ENCODE results near the gene CFAP74.

CFAP74 gene

DNA sequence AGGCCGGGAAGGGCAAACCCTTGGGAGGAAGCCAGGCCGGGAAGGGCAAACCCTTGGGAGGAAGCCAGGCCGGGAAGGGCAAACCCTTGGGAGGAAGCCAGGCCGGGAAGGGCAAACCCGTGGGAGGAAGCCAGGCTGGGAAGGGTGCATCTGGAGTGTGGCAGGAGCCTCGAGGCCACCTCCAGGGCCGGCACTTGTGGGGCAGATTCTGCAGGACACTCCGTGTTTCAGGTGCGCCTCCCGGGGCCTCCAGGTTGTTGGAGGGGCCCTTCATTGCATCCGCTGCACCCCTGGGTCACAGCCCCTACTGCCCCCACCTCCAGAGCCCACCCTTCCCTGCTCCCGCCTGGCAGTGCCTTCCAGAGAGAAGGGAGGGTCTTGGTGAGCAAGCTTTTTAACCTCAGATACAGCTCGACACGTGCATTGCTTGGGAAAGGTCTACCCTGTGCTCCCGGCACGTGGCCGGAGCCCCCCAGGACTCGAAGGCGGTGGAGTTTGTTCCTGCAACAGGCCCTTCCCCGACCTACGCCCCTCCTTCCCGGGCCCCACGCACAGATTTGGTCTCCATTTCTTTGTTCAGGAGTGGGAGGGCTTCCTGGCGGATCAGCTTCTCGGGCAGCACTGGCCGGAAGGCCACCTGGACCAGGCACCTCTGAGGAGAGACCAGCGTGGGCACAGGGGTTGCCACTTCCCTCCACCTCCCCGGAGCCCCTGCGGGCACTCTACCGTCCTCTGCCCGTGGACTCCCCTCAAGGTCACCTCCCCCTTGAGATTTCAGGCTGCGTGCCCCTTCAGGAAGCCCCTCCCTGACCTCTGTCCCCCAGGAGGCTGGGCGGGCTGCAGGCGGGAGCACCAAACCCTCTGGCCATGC is 75.1 kb downstream of the CFAP74 start:
- no peak for DNase-seq (ENCODE audit: low read depth)

DNA sequence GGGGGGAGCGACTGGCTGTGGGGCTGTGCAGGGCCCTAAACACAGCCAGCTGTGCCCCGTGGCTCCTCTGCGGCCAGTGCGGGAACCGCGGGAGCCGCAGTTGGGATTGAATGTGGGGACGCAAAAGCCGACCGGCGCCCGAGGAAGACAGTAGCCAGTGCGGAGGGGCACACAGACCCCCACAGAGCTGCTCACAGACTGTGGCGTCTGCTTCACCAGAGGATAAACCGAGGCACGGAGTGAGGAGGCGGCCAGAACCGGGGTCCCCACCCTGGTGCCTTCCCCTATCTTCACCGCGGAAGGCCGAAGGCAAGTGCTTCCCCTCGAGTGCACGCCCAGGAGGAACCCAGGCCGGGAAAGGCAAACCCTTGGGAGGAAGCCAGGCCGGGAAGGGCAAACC is 75.8 kb downstream of the CFAP74 start:
- no peak for DNase-seq (ENCODE audit: low read depth)

DNA sequence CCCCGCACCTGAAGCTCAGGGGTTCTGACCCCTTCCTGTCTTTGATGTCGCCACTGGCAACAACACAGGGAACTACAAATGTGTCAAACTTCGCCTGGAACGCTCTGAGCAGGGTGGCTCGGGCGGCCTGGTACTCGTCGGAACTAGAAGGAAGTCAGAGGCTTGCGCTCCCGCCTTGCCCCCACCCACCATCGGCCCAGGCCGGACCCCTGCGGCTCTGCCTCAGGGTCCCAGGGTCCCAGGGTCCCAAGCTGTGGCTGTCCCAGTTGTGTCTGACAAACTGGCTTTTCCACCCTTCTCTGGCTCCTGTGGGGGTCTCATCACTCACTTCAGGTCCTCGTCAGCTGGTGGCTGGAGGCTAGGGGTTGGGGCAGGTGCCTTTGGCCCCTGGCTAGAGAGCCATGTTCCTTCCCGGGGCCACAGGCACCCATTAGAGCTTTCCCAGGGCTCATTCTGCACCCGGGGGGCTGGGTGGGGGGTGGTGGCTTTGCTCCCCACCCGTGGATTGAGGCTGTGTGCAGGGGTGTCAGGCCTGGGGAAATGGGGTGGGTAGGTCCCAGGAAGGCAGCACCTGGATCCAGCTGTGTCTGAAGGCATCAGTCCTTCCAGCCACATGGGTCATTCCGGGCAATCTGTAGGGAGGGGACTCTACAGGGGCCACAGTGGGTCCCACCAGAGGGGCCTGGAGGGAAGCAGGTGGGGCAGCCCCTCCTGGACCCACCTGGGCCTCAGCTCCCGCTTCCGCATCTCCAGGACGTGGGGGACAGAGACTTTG is 76.5 kb downstream of the CFAP74 start:
- DNase-seq (ENCODE audit: low read depth) = no peak

DNA sequence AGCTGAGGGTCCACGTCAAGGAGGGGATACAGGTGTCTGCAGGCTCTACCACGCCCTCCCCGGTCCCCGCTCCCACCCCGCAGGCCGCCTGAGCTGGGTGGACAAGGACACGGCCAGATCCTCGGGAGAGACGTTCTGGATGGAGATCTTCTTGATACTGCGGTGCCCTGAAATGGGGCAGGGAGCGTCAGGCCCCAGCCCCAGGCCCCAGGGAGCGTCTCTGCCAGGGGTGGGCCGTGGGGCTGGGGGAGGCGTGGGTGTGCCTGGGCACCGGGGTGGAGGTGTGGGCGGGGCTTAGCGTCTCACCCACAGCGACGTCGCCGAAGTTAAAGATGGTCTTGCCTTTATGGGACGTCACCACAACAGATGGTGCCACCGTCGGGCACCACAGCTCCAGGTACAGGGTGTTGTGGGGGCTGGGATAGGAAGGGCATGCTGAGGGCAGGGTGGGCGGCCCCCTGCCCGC is 77.2 kb downstream of the CFAP74 start:
- DNase-seq (ENCODE audit: low read depth) = no peak

DNA sequence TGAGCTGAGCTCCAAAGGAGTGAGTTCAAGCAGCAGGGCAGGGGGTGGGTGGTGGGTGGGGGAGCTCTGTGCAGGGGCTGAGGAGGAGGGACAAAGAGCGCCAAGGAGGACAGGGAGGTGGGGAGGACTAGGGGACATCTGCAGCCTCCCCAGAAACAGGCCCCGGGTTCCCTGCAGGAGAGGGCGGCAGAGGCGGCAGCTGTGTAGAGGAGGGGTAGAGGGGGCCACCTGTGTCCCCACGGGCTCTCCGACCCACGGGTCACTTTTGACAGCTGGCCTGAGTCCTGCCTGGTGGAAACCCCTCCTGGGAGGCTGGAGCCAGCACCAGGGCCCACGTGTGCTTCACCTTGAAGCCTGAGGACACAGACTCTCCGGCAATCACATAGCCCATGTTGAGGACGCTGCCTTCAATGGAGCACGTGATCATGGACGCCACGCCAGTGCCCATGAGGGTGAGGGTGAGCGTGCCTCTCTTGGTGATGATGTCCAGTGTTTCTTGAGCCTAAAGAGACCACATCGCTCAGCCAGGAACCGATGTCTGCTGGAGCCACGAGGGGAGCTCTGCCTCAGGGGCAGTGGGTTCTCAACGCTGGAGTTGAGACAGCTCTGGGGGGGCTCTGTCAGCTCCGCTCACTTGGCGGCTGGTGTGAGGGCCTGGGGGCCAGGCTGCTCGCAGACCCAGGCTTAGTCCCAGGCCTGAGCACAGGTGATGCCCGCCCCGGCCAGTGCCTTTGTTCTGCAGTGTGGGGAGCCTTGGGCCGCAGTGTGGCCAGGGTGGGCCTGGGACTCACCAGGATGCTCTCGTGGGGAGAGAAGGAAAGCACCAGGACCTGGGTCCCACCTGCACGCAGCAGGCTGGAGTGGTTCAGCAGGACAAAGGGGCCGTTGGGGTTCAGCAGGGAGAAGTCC is 77.9 kb downstream of the CFAP74 start:
- no peak for DNase-seq (ENCODE audit: low read depth)

DNA sequence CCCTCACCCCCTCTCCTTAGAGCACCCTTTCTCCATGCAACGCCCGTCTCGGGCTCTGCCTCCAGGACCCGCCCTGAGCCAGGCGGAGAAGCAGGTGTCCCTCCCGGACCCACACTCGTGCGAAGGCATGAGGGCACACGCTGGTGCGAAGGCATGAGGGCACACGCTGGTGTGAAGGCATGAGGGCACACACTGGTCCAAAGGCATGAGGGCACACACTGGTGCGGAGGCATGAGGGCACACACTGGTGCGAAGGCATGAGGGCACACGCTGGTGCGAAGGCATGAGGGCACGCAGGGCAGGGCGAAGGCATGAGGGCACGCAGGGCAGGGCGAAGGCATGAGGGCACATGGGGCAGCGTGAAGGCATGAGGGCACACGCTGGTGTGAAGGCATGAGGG is 78.7 kb downstream of the CFAP74 start:
- no peak for DNase-seq (ENCODE audit: low read depth)

DNA sequence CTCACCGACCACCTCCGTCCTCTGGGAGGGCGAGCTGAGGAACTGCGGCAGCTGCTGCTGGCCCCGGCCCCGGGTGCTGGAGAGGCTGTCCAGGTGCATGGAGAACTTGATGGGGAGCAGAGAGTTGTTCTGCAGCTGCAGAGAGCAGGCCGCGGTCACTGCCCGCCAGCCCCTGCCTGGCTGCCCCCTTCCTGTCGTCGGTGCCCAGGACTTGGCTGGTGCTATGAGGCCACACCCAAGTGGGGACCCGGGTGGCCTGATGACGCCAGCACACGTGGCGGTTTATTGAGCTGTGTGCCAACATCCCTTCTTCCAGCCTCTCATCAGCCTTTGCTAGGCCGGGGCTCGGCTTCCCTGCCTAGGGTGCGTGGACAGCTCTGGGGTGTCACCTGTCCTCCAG is 79.2 kb downstream of the CFAP74 start:
- DNase-seq (ENCODE audit: low read depth) = no peak

DNA sequence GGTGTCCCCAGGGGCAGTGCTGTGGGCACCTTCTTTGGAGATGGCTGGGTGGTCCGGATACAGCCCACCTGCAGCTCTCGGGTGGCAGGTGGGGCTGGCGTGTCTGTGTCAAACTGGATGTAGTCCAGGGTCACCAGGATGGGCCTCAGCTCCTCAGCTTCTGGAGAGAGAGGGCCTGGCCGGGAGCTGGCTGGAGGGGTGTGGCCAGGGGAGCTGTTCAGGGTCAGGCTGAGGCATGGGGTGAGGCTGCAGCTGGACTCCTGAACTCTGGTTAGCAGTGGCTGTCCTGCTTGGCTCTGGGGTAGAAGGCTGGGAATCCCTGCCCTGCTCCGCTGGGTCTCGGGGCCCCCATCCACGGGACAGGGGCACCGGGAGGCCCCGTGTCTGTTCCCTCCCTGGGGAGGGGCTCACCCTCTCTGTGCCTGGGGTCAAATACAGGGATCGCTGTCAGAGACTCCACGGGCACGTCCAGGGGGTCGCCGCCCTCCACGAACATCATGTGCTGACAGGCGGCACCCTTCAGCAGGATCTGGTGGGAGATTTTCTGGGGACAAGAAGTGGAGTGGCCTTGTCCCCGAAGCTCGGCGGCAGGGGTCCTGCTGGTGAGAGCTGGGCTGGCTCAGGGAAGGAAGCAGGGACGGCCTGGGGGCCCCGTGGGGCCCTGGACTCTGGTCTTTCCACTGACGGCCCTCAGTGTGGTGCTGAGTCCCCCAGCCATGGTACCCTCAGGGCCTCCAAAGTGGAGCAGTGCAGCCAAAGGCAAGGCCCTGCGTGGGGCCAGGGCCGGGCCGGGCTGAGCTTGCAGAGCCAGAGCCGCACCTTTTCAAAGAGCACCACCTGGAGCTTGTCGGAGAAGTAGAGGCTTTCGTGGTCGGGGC is 80.4 kb downstream of the CFAP74 start:
- no peak for DNase-seq (ENCODE audit: low read depth)

DNA sequence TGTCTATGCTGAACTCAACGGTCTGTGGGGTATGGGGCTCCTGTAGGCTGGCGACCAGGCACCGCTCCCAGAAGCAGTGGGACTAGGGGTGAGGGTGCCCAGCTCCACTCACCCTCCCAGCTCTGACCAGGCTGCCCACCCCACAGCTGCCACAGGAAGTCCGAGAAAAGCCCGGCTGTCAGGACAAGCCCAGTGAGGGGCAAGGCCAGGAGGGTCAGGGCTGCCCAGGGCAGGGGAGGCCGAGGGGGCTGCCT is 81.0 kb downstream of the CFAP74 start:
- DNase-seq (ENCODE audit: low read depth) = no peak

DNA sequence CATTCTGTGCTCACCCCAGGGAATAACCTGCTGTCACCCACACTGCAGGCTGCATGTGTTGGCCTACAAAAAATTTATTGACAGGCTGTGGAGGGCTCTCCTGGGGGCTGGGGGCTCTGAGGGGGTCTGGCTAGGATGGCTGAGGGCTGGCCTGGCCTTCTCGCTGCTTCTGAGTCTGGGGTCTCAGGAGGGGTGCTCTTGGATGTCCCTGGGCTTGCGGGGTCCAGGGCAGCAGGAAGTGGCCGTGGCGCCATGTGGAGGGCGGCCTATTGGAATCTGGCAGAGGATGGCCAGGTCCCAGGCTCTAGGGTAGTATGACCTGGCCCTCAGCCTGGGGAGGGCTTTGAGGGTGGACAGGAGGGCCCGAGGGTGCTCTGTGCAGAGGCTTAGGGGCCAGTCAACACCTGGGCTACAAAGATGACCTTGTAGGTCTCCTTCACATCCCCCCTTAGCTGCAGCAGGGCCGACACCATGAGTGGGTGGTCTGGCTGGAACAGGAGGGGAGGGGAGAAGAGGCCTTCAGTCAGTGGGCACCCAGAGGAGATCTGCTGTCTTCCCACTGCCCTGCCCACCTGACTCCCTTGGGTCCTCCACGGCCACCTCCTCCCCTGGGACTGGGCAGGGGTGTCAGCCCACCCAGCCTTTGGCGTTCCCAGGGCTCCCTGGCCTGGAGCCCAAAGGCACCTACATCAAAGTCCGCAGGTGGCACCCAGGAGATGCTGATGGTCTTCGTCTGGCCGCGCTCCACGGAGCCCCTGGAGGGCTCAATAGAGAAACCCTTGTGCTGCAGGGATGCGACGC is 81.5 kb downstream of the CFAP74 start:
- DNase-seq (ENCODE audit: low read depth) = no peak

DNA sequence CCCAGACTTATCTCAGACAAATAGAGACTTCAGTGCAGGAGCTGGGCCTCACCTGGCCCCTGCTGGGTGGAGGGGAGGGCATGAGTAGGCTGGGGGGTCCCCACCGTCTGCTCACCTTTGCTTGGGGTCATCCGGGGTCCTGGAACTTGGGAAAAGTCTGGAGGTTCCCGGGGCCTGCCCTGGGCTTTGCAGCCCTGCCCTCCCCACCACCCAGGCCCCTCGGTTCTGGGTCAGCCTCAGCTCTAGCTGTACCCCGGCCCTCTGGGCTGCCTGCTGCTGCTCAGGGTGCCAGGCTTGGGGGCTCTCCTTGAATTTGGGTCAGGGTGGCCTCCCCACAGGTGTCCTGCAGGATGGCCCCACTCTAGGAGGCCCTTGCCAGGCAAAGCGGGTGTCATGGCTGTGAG is 82.1 kb downstream of the CFAP74 start:
- no peak for DNase-seq (ENCODE audit: low read depth)

DNA sequence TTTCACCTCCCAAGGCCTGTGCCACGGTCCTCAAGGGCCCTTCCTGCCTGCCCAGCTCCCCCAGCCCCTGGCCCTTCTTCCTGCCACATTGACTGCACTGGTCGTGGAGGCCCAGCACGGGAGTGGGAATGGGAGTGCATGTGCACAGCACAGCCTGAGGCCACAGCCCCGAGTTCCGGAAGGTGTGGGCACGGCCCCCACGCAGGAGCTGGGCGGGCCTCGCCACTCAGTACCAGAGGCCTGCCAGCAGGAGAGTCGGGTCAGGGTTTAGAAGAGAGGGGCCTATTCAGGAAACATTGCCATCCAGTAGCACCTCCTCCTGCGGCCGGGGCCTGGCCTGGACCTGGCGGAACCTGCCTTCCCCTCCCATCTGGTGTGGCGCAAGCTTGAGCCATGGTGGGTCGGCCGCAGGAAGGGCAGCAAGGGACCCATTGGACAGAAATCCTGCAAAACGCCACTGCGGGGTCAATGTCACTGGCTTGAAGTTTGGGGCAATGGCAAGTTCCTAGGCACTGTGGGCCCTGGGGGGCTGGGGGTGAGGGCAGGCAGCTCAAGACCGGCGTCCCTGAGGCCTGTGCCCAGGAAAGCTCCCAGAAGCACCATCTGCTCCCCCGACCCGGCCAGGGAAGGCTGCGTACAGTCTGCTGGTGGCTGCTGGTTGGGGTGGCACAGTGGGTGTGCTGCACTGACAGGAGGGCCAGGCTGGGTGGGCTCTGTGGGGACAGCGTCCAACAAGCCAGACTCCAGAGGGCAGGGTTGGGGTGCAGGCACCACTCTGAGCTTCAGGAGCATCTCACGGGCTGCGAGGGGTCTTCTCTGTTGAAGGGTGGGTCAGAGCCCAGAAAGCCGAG is 82.8 kb downstream of the CFAP74 start:
- no peak for DNase-seq (ENCODE audit: low read depth)

DNA sequence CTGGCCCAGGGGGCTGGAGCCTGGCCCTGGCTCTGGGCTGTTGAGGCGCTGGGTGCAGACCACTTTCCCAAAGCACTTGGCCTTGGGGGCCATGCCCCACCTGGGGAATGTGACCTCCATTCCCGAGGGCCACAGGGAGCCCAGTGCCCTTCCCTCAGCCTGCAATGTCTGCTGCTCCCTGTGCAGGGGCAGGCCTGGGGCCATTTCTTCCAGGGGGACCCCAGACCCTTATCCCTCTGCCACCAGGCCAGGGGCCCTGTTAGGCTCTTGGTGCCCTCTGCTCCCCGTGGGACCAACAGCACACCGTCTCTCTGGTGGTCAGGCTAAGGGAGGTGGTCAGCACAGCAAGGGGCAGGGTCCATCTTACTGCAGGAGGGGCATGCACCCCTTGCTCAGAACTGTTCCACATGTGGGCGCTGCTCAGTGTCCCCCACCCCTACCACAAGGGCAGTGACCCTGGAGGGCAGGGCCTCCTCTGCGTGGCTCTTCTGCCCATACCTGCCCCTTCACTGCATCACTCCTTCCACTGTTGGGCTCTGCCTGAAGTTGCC is 83.5 kb downstream of the CFAP74 start:
- DNase-seq (ENCODE audit: low read depth) = no peak

DNA sequence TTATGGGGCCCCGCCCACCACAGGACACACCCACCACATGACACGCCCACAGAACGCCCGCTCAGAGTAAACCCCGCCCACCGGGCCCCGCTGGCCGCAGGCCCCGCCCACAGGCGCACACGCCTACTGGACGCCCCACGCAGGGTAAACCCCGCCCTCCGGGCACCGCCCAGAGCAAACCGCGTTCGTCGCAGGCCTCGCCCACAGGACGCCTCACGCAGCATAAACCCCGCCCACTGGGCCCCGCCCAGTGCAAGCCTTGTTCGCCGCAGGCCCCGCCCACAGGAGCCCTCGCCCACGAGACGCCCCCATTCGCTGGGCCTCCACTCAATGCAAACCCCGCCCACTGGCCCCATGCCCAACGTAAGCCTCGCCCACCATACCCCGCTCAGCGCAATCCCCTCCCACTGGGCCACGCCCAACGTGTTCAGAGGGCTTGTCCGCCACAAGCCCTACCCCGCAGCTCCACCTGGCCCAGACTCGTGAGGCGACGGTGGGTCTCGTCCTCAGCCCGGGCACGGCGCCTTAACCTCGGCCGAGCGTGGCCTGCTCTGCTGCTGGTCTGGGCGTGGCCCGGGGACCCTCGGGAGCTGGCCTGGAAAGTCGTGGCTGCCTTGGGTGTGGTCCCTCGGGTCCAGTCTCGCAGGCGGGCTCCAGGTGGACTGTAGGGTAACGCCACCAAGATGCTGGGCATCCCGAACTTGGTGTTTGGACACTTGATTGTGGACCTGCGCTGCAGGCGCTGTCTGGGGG is 84.1 kb downstream of the CFAP74 start:
- DNase-seq (ENCODE audit: low read depth) = peak; percentile 99

DNA sequence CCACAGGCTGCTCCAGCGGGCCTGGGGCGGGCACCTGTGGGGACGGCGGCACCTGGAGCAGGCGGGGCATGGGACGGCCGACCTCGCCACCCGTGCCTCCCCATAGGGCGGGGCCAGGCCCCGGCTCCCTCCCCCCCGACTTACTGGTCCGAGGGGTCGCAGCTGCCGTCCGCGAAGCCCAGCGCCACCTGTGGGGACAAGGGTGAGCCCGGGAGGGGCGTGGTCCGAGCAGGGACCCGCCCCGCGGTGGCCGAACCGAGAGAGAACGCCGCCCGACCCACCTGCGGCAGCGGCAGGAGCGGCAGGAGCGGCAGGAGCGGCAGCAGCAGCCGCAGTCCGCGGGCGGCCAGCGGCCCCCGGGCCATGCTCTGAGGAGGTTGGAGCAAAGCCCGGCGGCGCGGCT is 84.7 kb downstream of the CFAP74 start, which contains the start of gene TMEM52:
Gene TMEM52, minus strand, starts transcription at position 379 of the 403 bp plus-strand sequence. Its CDS starts 14 bp downstream, at position 365.
- no peak for DNase-seq (ENCODE audit: low read depth)

DNA sequence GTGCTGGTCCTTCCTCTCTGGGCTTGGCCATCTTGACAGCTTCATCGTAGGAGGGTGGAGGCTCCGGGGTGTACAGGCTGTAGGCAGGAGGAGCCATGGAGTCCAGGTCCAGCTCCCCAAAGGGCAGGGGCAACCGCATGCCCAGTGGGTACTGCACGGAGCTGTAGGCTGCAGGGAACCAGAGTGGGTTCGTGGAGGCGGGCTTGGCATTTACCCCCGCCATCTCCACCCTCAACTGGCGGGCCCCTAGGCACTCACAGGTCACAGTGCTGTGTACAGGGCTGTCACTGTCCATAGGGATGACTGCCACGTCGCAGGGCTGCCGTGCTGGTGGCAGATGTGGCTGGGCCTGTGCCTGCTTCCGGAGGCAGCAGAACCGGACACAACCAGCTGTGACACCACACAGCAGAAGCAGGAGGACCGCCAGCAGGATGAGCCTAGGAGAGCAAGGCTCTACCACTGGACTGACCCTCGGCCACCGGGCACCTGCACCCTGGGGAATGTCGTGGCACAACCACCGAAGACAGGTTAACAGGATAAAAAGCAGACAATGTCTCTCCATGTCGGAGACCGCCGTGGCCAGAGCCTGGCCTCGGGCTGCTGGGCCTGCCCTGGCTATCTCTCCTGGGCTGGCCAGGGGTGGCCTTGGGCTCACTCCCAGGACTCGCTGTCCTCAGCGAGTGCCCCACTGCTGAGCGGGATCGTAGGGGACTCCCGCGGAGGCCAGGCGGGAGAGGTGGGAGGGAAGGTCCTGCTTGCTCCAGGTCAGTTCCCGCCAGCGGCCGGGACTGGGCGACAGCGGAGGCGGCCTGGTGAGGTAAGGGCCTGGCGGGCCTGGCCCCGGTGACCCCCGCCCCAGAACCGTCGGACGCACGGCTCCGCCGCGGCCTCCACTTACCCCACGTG is 85.3 kb downstream of the CFAP74 start:
- DNase-seq (ENCODE audit: low read depth) = no peak

DNA sequence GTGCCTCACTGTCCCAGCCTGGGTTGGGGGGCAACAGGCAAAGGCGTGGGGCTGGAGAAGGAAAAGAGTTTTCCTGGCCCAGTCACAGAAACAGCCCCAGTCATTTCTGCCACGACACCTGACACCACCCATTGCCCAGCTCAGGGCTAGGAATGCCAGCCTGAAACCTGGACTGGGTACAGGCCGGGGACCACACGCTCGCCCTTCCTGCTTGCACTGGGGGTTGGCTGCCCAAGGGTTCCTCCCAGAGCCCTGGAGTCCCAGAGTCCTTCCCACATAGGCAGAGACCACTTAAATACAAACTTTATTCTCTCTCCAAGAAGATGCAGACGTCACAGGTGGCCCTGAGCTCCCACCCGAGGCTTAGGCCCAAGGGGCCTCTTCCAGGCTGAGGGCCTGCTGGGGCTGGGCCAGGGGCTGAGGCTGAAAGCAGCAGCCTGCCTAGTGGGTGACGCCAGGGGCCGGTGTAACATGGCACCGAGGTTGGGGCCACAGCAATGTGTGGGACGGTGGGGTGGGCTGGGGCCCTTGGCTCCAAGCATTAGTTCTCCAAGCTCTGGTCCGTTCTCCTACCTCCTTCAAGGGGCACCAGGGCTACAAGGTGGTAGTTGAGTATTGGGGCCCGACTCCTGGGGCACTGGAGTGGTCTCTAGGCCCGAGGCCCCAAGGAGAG is 86.1 kb downstream of the CFAP74 start:
- DNase-seq (ENCODE audit: low read depth) = no peak
